Smooth muscle cell of the coronary artery (primary cell): ENCODE measurements around the gene TNNC2. TPM values are rescaled to one million over a fixed set of nuclear protein-coding genes. Genes with fewer than 3 reads are reported as not detected.

Experiments
- total RNA-seq: library from RNA; depleted of rRNA; stranded (reverse); fragments of >200 nt; gene quantifications from 2 replicates; pipeline ENCODE4 v1.2.3, GENCODE V29; 2014; ENCODE audit warnings: low replicate concordance

Gene TNNC2
- total RNA-seq, result 0.15 and 13.1 TPM in 2 replicates

GRCh38 chr20:45827030-45827652 lies at the start of gene TNNC2:
Gene TNNC2, minus strand, starts transcription at chr20:45827312. Its CDS starts 64 bp downstream, at chr20:45827248.

GRCh38 chr20:45857114-45857881 lies 30.2 kb upstream of the TNNC2 start, which contains the start of the genes ACOT8 and ZSWIM3:
Gene ACOT8, minus strand, starts transcription at chr20:45857392. Its CDS starts 77 bp downstream, at chr20:45857315.
Gene ZSWIM3, plus strand, starts transcription at chr20:45857614. Its CDS starts 212 bp downstream, at chr20:45857826.

GRCh38 chr20:45833030-45833882 lies 6.1 kb upstream of the TNNC2 start, which contains the start of gene SNX21:
Gene SNX21, plus strand, starts transcription at chr20:45833799. Its CDS starts 121 bp downstream, at chr20:45833920.

GRCh38 chr20:45812157-45813005 lies 14.7 kb downstream of the TNNC2 start, which contains the start of gene UBE2C:
Gene UBE2C, plus strand, starts transcription at chr20:45812644. Its CDS starts 52 bp downstream, at chr20:45812696.

Other genes starting within 250 kb of the TNNC2 start
- not detected in 2 replicates for gene WFDC8, start 248.0 kb downstream of the TNNC2 start, total RNA-seq
- gene WFDC10A, start 197.6 kb downstream of the TNNC2 start, total RNA-seq, result 0.12 TPM in 1 of 2 replicates, not detected in the other
- gene WFDC9, start 196.0 kb downstream of the TNNC2 start, total RNA-seq, result not detected in 2 replicates
- not detected in 2 replicates for gene WFDC11, start 157.1 kb downstream of the TNNC2 start, total RNA-seq
- not detected in 2 replicates for gene WFDC13, start 125.3 kb downstream of the TNNC2 start, total RNA-seq
- gene WFDC10B, start 122.3 kb downstream of the TNNC2 start, total RNA-seq, result not detected in 2 replicates
- gene SPINT4, start 105.0 kb downstream of the TNNC2 start, total RNA-seq, result not detected in 2 replicates
- gene WFDC3, start 35.4 kb downstream of the TNNC2 start, total RNA-seq, result not detected in 2 replicates
- 13.3 and 16.0 TPM in 2 replicates for gene DNTTIP1, start 35.4 kb downstream of the TNNC2 start, total RNA-seq
- 1.6 and 7.7 TPM in 2 replicates for gene UBE2C, start 14.7 kb downstream of the TNNC2 start, total RNA-seq
- gene SNX21, start 6.5 kb upstream of the TNNC2 start, total RNA-seq, result 27.1 and 64.9 TPM in 2 replicates
- 33.2 and 35.2 TPM in 2 replicates for gene ACOT8, start 30.1 kb upstream of the TNNC2 start, total RNA-seq
- 5.9 and 6.7 TPM in 2 replicates for gene ZSWIM3, start 30.3 kb upstream of the TNNC2 start, total RNA-seq
- 2.9 and 3.5 TPM in 2 replicates for gene ZSWIM1, start 53.9 kb upstream of the TNNC2 start, total RNA-seq
- gene SPATA25, start 60.3 kb upstream of the TNNC2 start, total RNA-seq, result 0.12 and 0.60 TPM in 2 replicates
- gene NEURL2, start 63.9 kb upstream of the TNNC2 start, total RNA-seq, result 2.0 and 3.5 TPM in 2 replicates
- gene CTSA, start 64.0 kb upstream of the TNNC2 start, total RNA-seq, result 58.2 and 124 TPM in 2 replicates
- 21.9 and 59.8 TPM in 2 replicates for gene PLTP, start 84.8 kb upstream of the TNNC2 start, total RNA-seq
- 4.9 and 7.0 TPM in 2 replicates for gene PCIF1, start 107.4 kb upstream of the TNNC2 start, total RNA-seq
- 8.5 and 11.5 TPM in 2 replicates for gene ZNF335, start 144.9 kb upstream of the TNNC2 start, total RNA-seq
- gene MMP9, start 181.6 kb upstream of the TNNC2 start, total RNA-seq, result not detected in 2 replicates
- under 0.01 TPM in 1 of 2 replicates, not detected in the other for gene SLC12A5, start 201.9 kb upstream of the TNNC2 start, total RNA-seq